NCI-H2107 (cell line): ENCODE results near the gene TSPAN19.
"Not testable (repeated sequence)": the region's sequence is repeated elsewhere in the genome, so short reads cannot be mapped to it uniquely, and the experiment has no call there.

ENCODE experiments used
- DNase-seq: peaks from one replicate; lab custom pipeline; 2025; lab: John Stamatoyannopoulos, UW

Gene TSPAN19

DNA sequence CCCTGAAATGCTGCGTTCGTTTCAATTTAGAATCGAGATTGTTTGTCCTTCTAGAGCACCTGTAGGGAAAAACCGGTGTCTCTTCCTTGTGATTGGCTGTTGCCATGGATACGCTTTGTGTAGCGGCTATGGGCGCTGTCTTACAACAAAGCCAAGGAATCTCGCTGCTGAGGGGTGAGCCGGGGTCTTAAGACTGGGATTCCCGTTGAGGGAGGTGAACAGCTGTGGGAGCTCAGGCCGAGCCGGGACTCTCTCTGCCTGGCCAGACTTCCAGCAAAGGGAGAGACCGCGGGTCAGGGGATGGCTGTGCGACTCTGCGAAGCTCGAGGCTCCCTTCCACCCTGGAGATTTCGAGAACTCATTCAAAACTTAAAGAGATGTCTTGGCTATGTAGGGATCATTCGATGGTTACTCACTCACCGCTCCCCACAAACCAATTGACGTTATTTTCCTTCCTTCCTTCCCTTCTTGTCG, at the start of gene TSPAN19, which contains the start of gene LRRIQ1:
Gene TSPAN19, minus strand, starts transcription at position 44 of the 474 bp plus-strand sequence. CDS start 6,331 bp downstream, outside the sequence.
Gene LRRIQ1, plus strand, starts transcription at position 118 of the 474 bp plus-strand sequence. CDS start 1,826 bp downstream, outside the sequence.
- peak; percentile 82 for DNase-seq

GRCh38 chr12:85085066-85085465, 49.0 kb upstream of the TSPAN19 start:
- DNase-seq: no peak

DNA sequence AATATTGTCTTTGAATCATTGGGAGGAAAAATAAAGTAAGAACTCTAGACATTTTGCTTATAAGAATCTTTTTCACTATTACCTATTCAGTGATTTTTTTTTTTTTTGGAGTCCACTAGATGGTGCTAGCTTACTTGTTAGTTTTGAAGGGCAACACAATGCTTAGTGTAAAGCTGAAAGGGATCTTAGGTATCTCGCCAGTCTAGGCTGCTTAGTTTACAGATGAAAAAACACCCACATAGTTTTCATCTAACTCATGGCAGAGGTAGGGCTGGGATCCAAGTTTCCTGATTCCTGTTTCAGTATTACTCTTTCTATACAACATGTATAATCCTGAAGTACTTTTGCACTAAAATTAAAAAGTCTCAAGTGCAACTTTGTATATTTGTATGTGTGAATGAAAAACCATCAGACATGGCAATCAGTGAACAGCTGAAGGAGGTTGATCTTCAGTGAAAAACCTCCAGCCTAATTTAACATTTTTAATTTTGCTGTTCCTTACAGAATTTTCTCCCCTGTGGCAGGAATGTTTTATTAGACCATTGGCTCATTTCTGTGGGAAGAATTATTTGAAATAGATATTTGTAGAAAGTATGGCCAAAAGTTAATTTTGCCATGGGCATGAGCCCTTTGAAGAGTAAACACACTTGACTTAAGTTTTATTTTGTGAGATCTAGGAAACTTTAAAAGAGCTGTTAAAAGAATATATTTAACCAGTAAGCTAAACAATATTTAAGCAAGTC, 40.8 kb upstream of the TSPAN19 start:
- peak; percentile 9 for DNase-seq

GRCh38 chr12:85072826-85073225, 36.7 kb upstream of the TSPAN19 start:
- DNase-seq: no peak

DNA sequence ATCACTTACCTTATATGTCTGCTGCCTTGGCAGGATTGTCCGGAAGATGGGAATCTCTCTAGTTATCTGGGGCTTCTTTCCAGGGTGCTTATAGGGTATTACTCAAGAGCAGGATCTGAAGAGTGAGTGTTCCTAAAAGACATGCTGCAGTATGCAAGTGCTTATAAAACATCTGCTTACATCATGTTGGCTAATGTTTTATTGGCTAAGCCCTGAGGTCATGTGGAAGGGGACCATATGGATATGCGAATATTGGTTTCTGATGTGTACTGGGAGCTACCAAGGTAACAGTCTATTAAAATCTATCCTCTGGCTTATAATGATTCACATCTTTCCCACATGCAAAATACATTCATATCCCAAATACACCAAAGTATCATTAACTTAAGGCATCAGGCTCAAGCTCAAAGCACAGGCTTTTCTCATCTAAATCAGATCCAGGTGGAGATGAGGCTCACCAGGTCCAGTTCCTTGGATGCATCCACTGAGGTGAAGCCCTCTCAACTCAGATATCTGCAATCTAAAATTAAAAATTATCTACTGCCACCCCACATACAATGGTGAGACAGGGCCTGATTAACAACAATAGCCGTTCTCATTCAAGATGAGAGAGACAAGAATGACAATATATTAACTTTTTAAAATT, 29.9 kb upstream of the TSPAN19 start:
- DNase-seq: no peak

GRCh38 chr12:85060916-85061315, 24.8 kb upstream of the TSPAN19 start:
- DNase-seq: no peak

DNA sequence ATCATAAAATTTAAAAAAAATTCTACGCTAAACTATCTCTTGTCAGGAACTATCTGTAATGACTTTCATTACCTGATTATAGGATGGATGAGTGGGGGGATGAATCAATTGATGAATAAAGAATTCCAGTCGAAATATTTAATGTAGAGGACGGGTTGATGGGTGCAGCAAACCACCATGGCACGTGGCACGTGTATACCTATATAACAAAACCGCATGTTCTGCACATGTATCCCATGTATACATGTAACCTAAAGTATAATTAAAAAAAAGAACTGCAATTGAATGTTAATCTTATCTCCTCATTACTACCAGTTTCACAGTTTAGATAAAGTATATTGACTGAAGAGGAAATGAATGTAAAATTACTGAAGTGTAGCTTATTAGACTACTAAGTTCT, 23.5 kb upstream of the TSPAN19 start:
- DNase-seq: no peak

DNA sequence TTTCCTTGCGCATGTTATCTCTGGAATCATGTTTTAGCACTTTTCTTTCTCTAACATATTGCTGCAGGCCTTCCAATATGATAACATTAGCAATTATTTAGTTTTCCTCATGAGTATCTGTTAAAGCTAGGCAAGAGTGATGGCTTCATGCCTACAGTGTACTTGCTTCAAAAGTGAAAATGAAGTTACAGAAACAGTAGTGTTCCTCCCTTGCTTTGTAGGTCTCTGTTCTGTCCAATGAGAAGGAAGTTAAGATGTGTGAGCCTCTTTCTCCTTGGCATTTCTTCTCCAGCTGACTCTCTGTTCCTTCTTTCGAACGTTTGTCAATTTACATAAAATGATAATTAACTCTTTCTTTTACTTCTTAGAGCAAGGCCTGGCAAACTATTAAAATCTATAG, 22.3 kb upstream of the TSPAN19 start:
- no peak for DNase-seq

- no peak for DNase-seq
Measured at GRCh38 chr12:85057370-85057963, 21.4 kb upstream of the TSPAN19 start.

DNA sequence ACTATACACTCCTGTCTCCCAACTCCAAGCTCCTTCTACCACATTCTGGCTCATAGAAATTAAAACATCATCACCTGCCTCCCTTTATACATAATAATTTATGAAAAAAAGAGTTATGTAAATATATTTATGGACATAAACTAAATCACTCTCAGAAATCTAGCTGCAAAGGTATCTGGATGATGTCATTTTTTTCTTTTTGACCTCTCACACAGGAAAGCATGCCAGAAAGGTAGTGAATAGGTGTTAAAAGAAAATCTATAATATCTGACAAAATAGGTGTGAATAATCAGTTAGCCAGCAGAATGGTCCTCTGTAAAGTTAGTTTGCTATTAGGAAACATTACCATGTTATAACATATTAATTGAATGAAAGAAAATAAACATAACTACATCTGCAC, 7.8 kb upstream of the TSPAN19 start:
- no peak for DNase-seq

- DNase-seq: no peak
Measured at GRCh38 chr12:85041395-85041794, 5.3 kb upstream of the TSPAN19 start.

DNA sequence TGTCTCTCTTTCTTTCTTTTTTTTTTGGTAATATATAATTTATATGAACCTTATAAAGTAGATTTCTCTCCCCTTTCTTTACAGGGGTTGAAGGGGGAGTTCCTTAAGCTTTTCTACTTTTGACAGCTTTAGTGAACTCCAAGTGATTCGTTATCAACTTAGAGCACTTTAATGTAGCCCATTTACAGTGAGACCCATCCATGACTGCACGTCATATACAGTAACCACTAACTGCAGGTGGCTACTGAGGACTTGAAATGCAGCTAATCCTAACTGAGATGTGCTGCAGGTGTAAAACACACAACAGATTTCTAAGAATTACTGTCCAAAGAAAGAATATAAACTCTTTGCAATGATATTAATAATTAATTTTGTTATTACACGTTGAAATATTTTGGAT, 656 bp upstream of the TSPAN19 start:
- DNase-seq: no peak

GRCh38 chr12:85029456-85029855, 6.6 kb downstream of the TSPAN19 start:
- no peak for DNase-seq

DNA sequence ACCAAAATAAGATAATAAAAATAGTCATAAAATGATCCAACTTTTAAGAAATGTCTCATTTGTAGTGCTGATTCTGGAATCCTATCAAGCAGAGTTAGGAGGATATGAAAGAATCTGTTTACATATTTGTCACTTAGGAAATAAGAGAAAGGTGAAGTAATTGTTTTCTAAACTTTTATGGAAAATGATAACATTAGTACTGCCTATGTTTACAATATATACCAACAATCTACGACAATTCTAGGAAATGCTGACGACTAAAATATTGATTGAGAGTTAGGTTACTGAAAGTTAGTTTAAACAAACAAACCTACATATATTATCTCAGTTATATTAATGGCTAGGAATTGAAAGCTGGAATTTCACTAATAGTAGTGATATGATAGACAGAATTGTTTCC, 18.0 kb downstream of the TSPAN19 start:
- no peak for DNase-seq

DNA sequence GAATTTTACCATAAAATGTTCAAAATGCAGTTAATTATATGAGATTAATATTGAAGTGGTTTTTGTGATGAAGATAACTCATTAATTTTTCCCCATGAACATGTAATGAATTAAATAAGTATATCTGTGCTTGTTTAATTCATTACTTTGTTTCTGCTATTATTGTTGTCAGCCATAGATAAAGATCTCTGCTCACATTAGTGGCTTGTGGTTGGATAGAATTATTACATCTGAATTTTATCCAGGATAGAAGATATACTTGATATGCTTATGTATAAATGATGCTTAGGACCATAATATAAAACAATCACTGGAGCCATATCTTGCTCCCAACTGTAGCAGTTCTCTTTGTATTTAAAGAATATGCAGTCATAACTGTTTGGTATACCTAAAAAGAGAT, 18.5 kb downstream of the TSPAN19 start:
- DNase-seq: no peak

GRCh38 chr12:85017133-85017532, 18.9 kb downstream of the TSPAN19 start:
- DNase-seq: no peak

GRCh38 chr12:85016413-85016812, 19.7 kb downstream of the TSPAN19 start:
- DNase-seq: no peak

DNA sequence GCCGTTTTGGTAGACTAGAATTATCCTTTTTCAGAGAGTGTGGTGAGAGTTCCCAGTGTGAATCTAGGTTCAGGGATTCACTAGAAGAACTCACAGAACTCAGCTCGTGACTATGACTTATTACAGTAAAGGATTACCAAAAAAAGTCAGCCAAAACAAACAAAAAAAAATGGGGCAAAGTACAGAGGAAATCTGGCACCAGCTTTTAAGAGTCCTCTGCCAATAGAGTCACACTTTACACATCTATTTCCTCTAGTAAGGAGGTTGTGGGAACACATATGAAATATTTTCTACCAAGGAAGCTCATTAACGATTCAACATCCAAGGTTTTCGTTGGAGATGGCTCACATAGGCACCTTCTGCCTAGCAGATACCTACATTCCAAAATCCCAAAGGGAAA, 28.2 kb downstream of the TSPAN19 start:
- DNase-seq: no peak

- DNase-seq: no peak
Measured at GRCh38 chr12:85006206-85006605, 29.9 kb downstream of the TSPAN19 start.

GRCh38 chr12:85005615-85006014, 30.5 kb downstream of the TSPAN19 start:
- DNase-seq: no peak

DNA sequence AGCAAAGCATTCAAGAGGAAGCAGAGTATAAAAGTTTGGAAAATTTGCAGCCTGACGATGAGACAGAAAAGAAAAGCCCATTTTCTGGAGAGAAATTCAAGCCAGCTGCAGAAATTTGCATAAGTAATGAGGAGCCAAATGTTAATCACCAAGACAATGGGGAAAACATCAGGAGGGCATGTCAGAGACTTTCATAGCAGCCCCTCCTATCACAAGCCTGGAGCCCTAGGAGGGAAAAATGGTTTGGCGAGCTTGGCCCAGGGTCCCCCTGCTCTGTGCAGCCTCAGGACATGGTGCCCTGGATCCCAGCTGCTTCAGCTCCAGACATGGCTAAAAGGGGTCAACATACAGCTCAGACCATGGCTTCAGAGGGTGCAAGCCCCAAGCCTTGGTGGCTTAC, 31.0 kb downstream of the TSPAN19 start:
- not testable (repeated sequence) for DNase-seq

DNA sequence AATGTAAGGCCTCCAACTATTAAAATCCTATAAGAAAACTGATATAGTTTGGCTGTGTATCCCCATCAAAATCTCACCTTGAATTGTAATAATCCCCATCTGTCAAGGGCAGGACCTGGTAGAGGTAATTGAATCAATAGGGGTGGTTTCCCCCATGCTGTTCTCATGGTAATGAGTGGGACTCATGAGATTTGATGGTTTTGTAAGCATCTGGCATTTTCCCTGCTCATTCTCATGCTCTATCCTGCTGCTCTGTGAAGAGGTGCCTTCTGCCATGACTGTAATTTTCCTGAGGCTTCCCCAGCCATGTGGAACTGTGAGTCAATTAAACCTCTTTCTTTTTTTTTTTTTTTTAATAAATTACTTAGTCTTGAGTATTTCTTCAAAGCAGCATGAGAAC, 31.9 kb downstream of the TSPAN19 start:
- no peak for DNase-seq

DNA sequence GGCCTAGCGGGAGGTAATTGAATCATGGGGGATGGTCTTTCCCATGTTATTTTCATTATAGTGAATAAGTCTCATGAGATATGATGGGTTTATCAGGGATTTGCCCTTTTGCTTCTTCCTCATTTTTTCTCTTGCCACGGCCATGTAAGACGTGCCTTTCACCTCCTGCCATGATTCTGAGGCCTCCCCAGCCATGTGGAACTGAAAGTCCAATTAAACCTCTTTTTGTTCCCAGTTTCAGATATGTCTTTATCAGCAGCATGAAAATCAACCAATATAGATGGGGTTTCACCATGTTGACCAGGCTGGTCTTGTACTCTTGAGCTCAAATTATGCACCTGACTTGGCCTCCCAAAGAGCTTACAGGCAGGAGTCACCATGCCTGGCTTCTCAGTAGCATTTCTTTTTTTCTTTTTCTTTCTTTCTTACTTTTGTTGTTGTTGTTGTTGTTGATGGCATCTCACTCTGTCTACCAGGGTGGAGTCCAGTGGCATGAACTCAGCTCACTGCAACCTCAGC, 33.2 kb downstream of the TSPAN19 start:
- no peak for DNase-seq
